Smooth muscle cell (in vitro differentiated cells): ENCODE results near the gene SLC7A10. TPM values are rescaled to one million over a fixed set of nuclear protein-coding genes. Genes with fewer than 3 reads are reported as not detected.

Experiments used
- DNase-seq: peaks from one replicate; lab custom pipeline; 2025; ENCODE audit not compliant: unreplicated experiment; lab: John Stamatoyannopoulos, UW
- H2AFZ ChIP-seq: fragments of 200-600 bp; sonication (generic); 2 replicates; pipeline ENCODE4 v1.6.0; 2016; ENCODE audit warnings: antibody characterized with exemption, low read depth, mild to moderate bottlenecking
- H3F3A ChIP-seq: fragments of 200-600 bp; sonication (generic); 2 replicates; pipeline ENCODE4 v1.6.0; 2017; ENCODE audit warnings: antibody characterized with exemption, low read depth
- H3K27ac ChIP-seq: fragments of 200-600 bp; sonication (generic); 2 replicates; pipeline ENCODE4 v1.5.1; 2016; ENCODE audit warnings: low read depth, mild to moderate bottlenecking
- H3K27me3 ChIP-seq: fragments of 200-600 bp; sonication (generic); 2 replicates; pipeline ENCODE4 v1.6.1; 2016; ENCODE audit warnings: low read depth, mild to moderate bottlenecking
- H3K36me3 ChIP-seq: fragments of 200-600 bp; sonication (generic); 2 replicates; pipeline ENCODE4 v1.5.1; 2016; ENCODE audit warnings: low read depth
- H3K4me1 ChIP-seq: fragments of 200-600 bp; sonication (generic); 2 replicates; pipeline ENCODE4 v1.5.1; 2016; ENCODE audit warnings: low read depth
- H3K4me2 ChIP-seq: fragments of 200-600 bp; sonication (generic); 2 replicates; pipeline ENCODE4 v1.6.0; 2016; ENCODE audit warnings: mild to moderate bottlenecking
- H3K4me3 ChIP-seq: fragments of 200-600 bp; sonication (generic); 2 replicates; pipeline ENCODE4 v1.5.1; 2016; ENCODE audit warnings: mild to moderate bottlenecking
- H3K79me2 ChIP-seq: fragments of 200-600 bp; sonication (generic); 2 replicates; pipeline ENCODE4 v1.6.0; 2016; ENCODE audit warnings: low read depth, mild to moderate bottlenecking
- H3K9ac ChIP-seq: fragments of 200-600 bp; sonication (generic); 2 replicates; pipeline ENCODE4 v1.6.0; 2016; ENCODE audit warnings: low read depth
- H3K9me3 ChIP-seq: fragments of 200-600 bp; sonication (generic); replicated peaks from 2 replicates; pipeline ENCODE4 v1.5.1; 2016; ENCODE audit warnings: low read depth
- H4K20me1 ChIP-seq: fragments of 200-600 bp; sonication (generic); 2 replicates; pipeline ENCODE4 v1.6.0; 2016; ENCODE audit warnings: low read depth
- WGBS: methylation state at CpG from one replicate; pipeline ENCODE4 v1.1.7; 2016; ENCODE audit warnings: low lambda C conversion rate; 5-methylcytosine and 5-hydroxymethylcytosine counted together
- polyA plus RNA-seq: library from polyadenylated mRNA; unstranded; fragments of >200 nt; fragmentation: Nextera tagmentation; extraction: Ambion mirVana; gene quantifications from 2 replicates; pipeline ENCODE4 v1.2.1, GENCODE V29; 2016
- total RNA-seq: library from RNA; depleted of rRNA; stranded (reverse); fragments of >200 nt; gene quantifications from 2 replicates; pipeline ENCODE4 v1.2.3, GENCODE V29; 2014
- TF ChIP-seq, protein P1 (sequence below): fragments of 200-600 bp; sonication (generic); IDR thresholded peaks from 2 replicates; pipeline ENCODE4 v1.5.1; 2017; ENCODE audit warnings: borderline replicate concordance, mild to moderate bottlenecking, antibody characterized with exemption; ENCODE audit not compliant: insufficient read depth, poor library complexity, severe bottlenecking

Gene SLC7A10
- total and polyA plus RNA-seq, 2 experiments from 2014 or later: 0.51 TPM; not detected in 1

DNA sequence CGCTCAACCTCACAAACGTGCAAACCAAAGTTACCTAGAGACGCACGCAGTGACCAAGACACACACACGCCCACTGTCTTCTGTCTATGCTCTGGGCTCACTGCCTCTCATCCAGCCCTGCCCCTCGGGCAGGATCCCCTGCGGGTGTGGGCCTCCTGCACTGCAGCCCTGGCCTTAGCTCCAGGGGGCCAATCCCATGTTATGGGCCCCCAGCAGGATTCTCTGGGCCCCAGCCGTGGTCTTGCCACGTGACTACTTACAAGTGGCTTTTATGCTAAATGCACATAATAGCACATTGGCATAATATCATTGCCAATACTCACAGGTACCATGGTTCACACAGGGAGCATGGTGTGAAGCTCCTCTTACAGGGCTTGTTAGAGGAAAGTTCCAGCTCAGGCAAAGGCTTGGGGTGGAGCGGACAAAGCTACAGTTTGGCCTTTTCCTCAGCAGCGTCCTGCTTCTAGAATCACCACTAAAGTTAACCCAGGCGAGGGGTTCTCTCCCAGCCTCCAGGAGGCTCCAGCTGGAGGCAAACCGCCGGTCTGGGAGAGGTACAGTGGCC, 39.3 kb upstream of the SLC7A10 start:
- no peaks in the 10 kb centered on the region for H3F3A ChIP-seq
- 93% methylated on average over 14 of the region's 14 CpGs for WGBS
- no peaks in the 10 kb centered on the region for H3K79me2 ChIP-seq
- H3K9me3 ChIP-seq: no peaks in the 10 kb centered on the region
- no peaks in the 10 kb centered on the region for H3K36me3 ChIP-seq
- H3K9ac ChIP-seq: no peak overlapping the region
- H2AFZ ChIP-seq: no peak overlapping the region
- no peak for DNase-seq
- no peak overlapping the region for H3K4me2 ChIP-seq
- H4K20me1 ChIP-seq: no peaks in the 10 kb centered on the region
- H3K4me3 ChIP-seq: no peak overlapping the region
- H3K27me3 ChIP-seq: no peaks in the 10 kb centered on the region
- TF ChIP-seq, protein P1, sequence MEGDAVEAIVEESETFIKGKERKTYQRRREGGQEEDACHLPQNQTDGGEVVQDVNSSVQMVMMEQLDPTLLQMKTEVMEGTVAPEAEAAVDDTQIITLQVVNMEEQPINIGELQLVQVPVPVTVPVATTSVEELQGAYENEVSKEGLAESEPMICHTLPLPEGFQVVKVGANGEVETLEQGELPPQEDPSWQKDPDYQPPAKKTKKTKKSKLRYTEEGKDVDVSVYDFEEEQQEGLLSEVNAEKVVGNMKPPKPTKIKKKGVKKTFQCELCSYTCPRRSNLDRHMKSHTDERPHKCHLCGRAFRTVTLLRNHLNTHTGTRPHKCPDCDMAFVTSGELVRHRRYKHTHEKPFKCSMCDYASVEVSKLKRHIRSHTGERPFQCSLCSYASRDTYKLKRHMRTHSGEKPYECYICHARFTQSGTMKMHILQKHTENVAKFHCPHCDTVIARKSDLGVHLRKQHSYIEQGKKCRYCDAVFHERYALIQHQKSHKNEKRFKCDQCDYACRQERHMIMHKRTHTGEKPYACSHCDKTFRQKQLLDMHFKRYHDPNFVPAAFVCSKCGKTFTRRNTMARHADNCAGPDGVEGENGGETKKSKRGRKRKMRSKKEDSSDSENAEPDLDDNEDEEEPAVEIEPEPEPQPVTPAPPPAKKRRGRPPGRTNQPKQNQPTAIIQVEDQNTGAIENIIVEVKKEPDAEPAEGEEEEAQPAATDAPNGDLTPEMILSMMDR: no peak
- H3K27ac ChIP-seq: no peak overlapping the region
- no peaks in the 10 kb centered on the region for H3K4me1 ChIP-seq

DNA sequence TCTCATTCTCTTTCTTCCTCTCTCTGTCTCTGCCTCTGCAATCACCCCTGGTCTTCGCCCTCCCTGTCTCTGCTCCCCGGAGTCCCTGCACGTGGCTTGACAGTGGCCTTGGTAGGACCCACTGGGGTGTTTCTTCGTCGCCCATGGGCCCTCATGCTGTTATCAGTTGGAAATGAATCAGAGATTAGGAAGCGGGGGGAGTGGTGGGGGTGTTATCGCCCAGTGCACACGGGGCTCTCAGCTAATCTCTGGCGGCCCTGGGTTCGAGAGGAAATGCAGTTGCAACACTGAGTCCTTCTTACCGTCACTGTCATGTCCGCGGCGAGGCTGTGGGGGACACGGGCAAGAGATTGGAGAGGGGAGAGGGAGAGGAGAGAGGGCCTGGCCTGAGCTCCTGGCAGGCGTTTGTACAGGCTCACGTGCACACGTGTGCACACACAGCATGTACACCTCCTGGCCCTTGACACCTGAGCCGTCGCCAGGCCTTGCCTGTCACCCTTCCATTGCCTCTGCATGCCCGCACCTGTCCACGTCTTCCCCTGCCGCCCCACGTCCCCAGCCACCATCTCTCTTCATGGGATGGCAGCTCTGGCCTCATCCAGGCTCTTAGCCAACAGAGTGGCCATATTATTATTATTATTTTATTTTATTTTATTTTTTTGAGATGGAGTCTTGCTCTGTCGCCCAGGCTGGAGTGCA, 37.8 kb upstream of the SLC7A10 start:
- WGBS: 94% methylated on average over 25 of the region's 25 CpGs
- no peaks in the 10 kb centered on the region for H3K36me3 ChIP-seq
- TF ChIP-seq, protein P1: no peak
- H3K27ac ChIP-seq: no peak overlapping the region
- H3K4me3 ChIP-seq: no peak overlapping the region
- H3K4me2 ChIP-seq: no peak overlapping the region
- no peaks in the 10 kb centered on the region for H3K9me3 ChIP-seq
- DNase-seq: no peak
- H3F3A ChIP-seq: no peaks in the 10 kb centered on the region
- H2AFZ ChIP-seq: no peak overlapping the region
- no peaks in the 10 kb centered on the region for H3K4me1 ChIP-seq
- H4K20me1 ChIP-seq: no peaks in the 10 kb centered on the region
- no peak overlapping the region for H3K9ac ChIP-seq
- H3K79me2 ChIP-seq: no peaks in the 10 kb centered on the region
- H3K27me3 ChIP-seq: no peaks in the 10 kb centered on the region

DNA sequence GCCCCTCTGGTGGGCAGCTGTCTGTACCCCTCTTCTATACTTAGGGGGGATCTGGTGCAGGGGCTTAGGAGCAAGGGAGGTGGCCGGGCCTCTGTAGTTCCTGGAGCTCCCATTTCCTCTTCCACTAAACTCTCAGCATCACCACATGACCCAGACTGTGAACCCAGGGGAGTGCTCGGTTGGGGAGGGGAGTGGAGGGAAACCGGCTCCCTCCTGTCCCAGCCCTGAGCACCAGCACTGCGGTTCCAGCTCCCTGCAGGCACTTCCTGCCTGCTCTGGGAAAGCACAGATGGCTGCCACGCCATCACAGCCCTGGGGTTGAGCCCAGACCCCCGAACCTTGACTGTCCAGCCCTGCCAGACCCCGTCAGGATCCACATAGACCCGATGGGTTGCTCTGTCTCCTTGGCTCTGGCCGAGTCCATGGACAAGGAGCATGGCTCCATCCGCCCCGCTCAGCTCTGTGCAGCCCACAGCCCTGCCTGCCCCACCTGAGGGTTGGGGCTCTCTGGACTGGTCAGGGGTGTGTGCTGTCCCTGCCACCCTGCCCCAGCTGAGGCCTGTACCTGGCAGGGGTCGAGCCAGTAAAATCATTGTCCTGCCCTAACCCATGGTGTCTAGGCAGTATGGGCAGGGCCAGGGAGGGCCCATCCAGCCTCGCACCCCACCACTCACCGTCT, 36.0 kb upstream of the SLC7A10 start:
- Histone ChIP-seq H3K27ac (no peak overlapping the region), H3K4me3 (no peak overlapping the region), H3K9ac (no peak overlapping the region), H3K9me3 (no peaks in the 10 kb centered on the region), H2AFZ (no peak overlapping the region), H3F3A (no peaks in the 10 kb centered on the region), H3K36me3 (no peaks in the 10 kb centered on the region), H3K4me1 (no peaks in the 10 kb centered on the region), H3K27me3 (no peaks in the 10 kb centered on the region), H4K20me1 (no peaks in the 10 kb centered on the region), H3K79me2 (no peaks in the 10 kb centered on the region), H3K4me2 (no peak overlapping the region)
- DNase-seq: no peak
- WGBS: 84% methylated on average over 14 of the region's 14 CpGs
- TF ChIP-seq, protein P1: no peak
